GM08714 (cell line): Measurements from ENCODE around the gene FNDC11.
A peak's percentile ranks its signal among the peaks of the same experiment; 100 is the strongest.
"Not testable (repeated sequence)": the region's sequence is repeated elsewhere in the genome, so short reads cannot be mapped to it uniquely, and the experiment has no call there.

Source experiments
- H3K4me3 ChIP-seq: fragments of 200-500 bp; sonication (Bioruptor generic); 2 replicates; pipeline ENCODE4 v1.5.1; 2014; ENCODE audit warnings: mild to moderate bottlenecking, low read length, inconsistent platforms
- ZNF274 ChIP-seq: IDR thresholded peaks from 2 replicates; pipeline ENCODE4 v1.6.1; 2012; ENCODE audit warnings: mild to moderate bottlenecking, low read depth, low read length

FNDC11 gene

GRCh38 chr20:63553933-63554290 lies at the start of gene FNDC11:
TSS of gene FNDC11 (plus strand) at chr20:63554159. CDS start at chr20:63555664, 1,505 bp downstream.
- no peak for TF ChIP-seq ZNF274

GRCh38 chr20:63504642-63505041 lies 49.3 kb upstream of the FNDC11 start:
- no peak overlapping the region for H3K4me3 ChIP-seq
- no peak for TF ChIP-seq ZNF274

More at GRCh38 chr20:63553933-63554290, at the start of gene FNDC11:
- peak within 1 kb of the TSS; percentile 47; the same call in 1 of the 2 replicates for H3K4me3 ChIP-seq

- no peak for TF ChIP-seq ZNF274
- H3K4me3 ChIP-seq, result no peak overlapping the region
Observed at GRCh38 chr20:63505281-63505680, 48.7 kb upstream of the FNDC11 start.

- no peak for TF ChIP-seq ZNF274
- H3K4me3 ChIP-seq, result no peak overlapping the region
Observed at GRCh38 chr20:63505723-63506122, 48.2 kb upstream of the FNDC11 start.

- no peak for TF ChIP-seq ZNF274
- H3K4me3 ChIP-seq, result no peak overlapping the region
Observed at GRCh38 chr20:63507083-63507743, 46.7 kb upstream of the FNDC11 start.

GRCh38 chr20:63508072-63508768 lies 45.7 kb upstream of the FNDC11 start:
- H3K4me3 ChIP-seq, result no peak overlapping the region
- TF ChIP-seq ZNF274, result no peak

- H3K4me3 ChIP-seq, result no peak overlapping the region
- no peak for TF ChIP-seq ZNF274
Observed at GRCh38 chr20:63509088-63509564, 44.8 kb upstream of the FNDC11 start.

GRCh38 chr20:63513207-63513606 lies 40.8 kb upstream of the FNDC11 start:
- TF ChIP-seq ZNF274, result no peak
- no peak overlapping the region for H3K4me3 ChIP-seq

- not testable (repeated sequence) for H3K4me3 ChIP-seq
Observed at GRCh38 chr20:63514520-63514919, 39.4 kb upstream of the FNDC11 start.

- TF ChIP-seq ZNF274, result no peak
- H3K4me3 ChIP-seq, result no peak overlapping the region
Observed at GRCh38 chr20:63517376-63518309, 36.3 kb upstream of the FNDC11 start.

- TF ChIP-seq ZNF274, result no peak
- H3K4me3 ChIP-seq, result no peak overlapping the region
Observed at GRCh38 chr20:63518351-63518861, 35.6 kb upstream of the FNDC11 start.

GRCh38 chr20:63518946-63519667 lies 34.9 kb upstream of the FNDC11 start:
- TF ChIP-seq ZNF274, result no peak
- H3K4me3 ChIP-seq, result no peak overlapping the region; the same call in 1 of the 2 replicates

GRCh38 chr20:63519668-63520503 lies 34.1 kb upstream of the FNDC11 start:
- peak overlapping the region; percentile 62; the same call in 1 of the 2 replicates for H3K4me3 ChIP-seq
- no peak for TF ChIP-seq ZNF274

GRCh38 chr20:63520504-63520933 lies 33.4 kb upstream of the FNDC11 start, which contains the start of gene PPDPF:
TSS of gene PPDPF (plus strand) at chr20:63520765. CDS start at chr20:63521309, 544 bp downstream.
- H3K4me3 ChIP-seq, result peak within 1 kb of the TSS; percentile 73
- TF ChIP-seq ZNF274, result no peak
